Stomach (tissue), 4 donors: ENCODE data around the gene FAM219A.

ENCODE experiments used
- CTCF ChIP-seq, 7 experiments: fragments of 450-650 bp in 4 of 7; fragments of 200-600 bp in 3 of 7; sonication (generic) in 3 of 7; IDR thresholded peaks; one replicate each; pipeline ENCODE4 v1.5.1; 2016 to 2019; ENCODE audit warnings: antibody characterized with exemption in 7 of 7, control low read depth in 2 of 7, mild to moderate bottlenecking in 1 of 7
- EP300 ChIP-seq: sonication (generic); formaldehyde crosslinking; IDR thresholded peaks from one replicate; pipeline ENCODE4 v1.6.1; 2017; ENCODE audit warnings: antibody characterized with exemption
- POLR2A ChIP-seq, 4 donors: fragments of 450-650 bp; IDR thresholded peaks; one replicate each; pipeline ENCODE4 v1.6.1; 2016; ENCODE audit warnings: antibody characterized with exemption in 4 of 4, control low read depth in 2 of 4, mild to moderate bottlenecking in 1 of 4, moderate library complexity in 1 of 4
- POLR2AphosphoS5 ChIP-seq, 3 donors: sonication (generic); formaldehyde crosslinking; IDR thresholded peaks; one replicate each; pipeline ENCODE4 v1.6.1; 2016; ENCODE audit warnings: antibody characterized with exemption in 3 of 3

- TF ChIP-seq POLR2A (IDR thresholded peaks at IDR 0.05) (no peak), CTCF (IDR thresholded peaks at IDR 0.05) (no peak), EP300 (no peak), POLR2AphosphoS5 (IDR thresholded peaks at IDR 0.05) (no peak)
Observed at GRCh38 chr9:34451545-34451944, 6.8 kb downstream of the FAM219A start.
